ENCODE measurements around the gene LCN1.

- TF ChIP-seq CTCF (IDR thresholded peaks at IDR 0.05; ENCODE audit: low read depth, low read length, poor library complexity, severe bottlenecking) (no peak), EZH2phosphoT487 (IDR thresholded peaks at IDR 0.05; ENCODE audit: borderline replicate concordance, low read length) (no peak)
These were observed 4.9 kb upstream of the LCN1 start for GRCh38 chr9:135516132-135516860.

All from DOHH2 (cell line).